HG02798 (cell line): Measurements from ENCODE around the gene SLC27A2.

Source experiments
- ATAC-seq: cut with Tn5 transposase; IDR thresholded peaks from one replicate; pipeline ENCODE4 v1.9.1; 2021; ENCODE audit warnings: mild to moderate bottlenecking; ENCODE audit not compliant: unreplicated experiment, poor library complexity

SLC27A2 gene

GRCh38 chr15:50233192-50233736, 51.3 kb downstream of the SLC27A2 start:
- ATAC-seq: no peak

GRCh38 chr15:50234764-50235163, 52.8 kb downstream of the SLC27A2 start:
- no peak for ATAC-seq

- no peak for ATAC-seq
These were observed 53.8 kb downstream of the SLC27A2 start for GRCh38 chr15:50235794-50236193.

- ATAC-seq: no peak
These were observed 54.4 kb downstream of the SLC27A2 start for GRCh38 chr15:50236433-50236832.

- ATAC-seq: no peak
These were observed 56.3 kb downstream of the SLC27A2 start for GRCh38 chr15:50238255-50238654.

GRCh38 chr15:50241684-50242450, 59.9 kb downstream of the SLC27A2 start:
- no peak for ATAC-seq

GRCh38 chr15:50244153-50244552, 62.2 kb downstream of the SLC27A2 start:
- ATAC-seq: no peak

GRCh38 chr15:50244959-50245624, 63.1 kb downstream of the SLC27A2 start:
- no peak for ATAC-seq

GRCh38 chr15:50246631-50247030, 64.6 kb downstream of the SLC27A2 start:
- no peak for ATAC-seq

GRCh38 chr15:50247819-50248655, 66.0 kb downstream of the SLC27A2 start:
- peak; percentile 98 for ATAC-seq

- no peak for ATAC-seq
These were observed 67.1 kb downstream of the SLC27A2 start for GRCh38 chr15:50248994-50249582.

GRCh38 chr15:50249704-50250103, 67.7 kb downstream of the SLC27A2 start:
- no peak for ATAC-seq

GRCh38 chr15:50250760-50251394, 68.9 kb downstream of the SLC27A2 start:
- no peak for ATAC-seq

- no peak for ATAC-seq
These were observed 69.7 kb downstream of the SLC27A2 start for GRCh38 chr15:50251638-50252182.

- no peak for ATAC-seq
These were observed 70.6 kb downstream of the SLC27A2 start for GRCh38 chr15:50252556-50252955.

GRCh38 chr15:50256188-50257041, 74.4 kb downstream of the SLC27A2 start:
- no peak for ATAC-seq

GRCh38 chr15:50257332-50257731, 75.3 kb downstream of the SLC27A2 start:
- ATAC-seq: no peak

GRCh38 chr15:50257924-50258323, 75.9 kb downstream of the SLC27A2 start:
- ATAC-seq: no peak

GRCh38 chr15:50259276-50259675, 77.3 kb downstream of the SLC27A2 start:
- no peak for ATAC-seq
